RWPE2 (cell line): ENCODE results near the gene KREMEN2.

Source experiments
- ATAC-seq: fragments of 200-7000 bp; cut with Tn5 transposase; 3 replicates; pipeline ENCODE4 v1.9.1; 2021; ENCODE audit warnings: low read depth
- DNase-seq: peaks from one replicate; pipeline ENCODE4 v3.0.0-alpha.2; 2020; ENCODE audit warnings: low spot score
- H3K27ac ChIP-seq: fragments of 450-650 bp; 2 replicates; pipeline ENCODE4 v1.5.1; 2017; ENCODE audit warnings: mild to moderate bottlenecking; ENCODE audit not compliant: poor library complexity, severe bottlenecking
- H3K27me3 ChIP-seq: fragments of 250-450 bp; sonication (Bioruptor Pico); 2 replicates; pipeline ENCODE4 v1.5.1; 2021; ENCODE audit warnings: mild to moderate bottlenecking, moderate library complexity; ENCODE audit not compliant: insufficient read depth, poor library complexity, severe bottlenecking
- H3K36me3 ChIP-seq: fragments of 250-450 bp; sonication (Bioruptor Pico); 2 replicates; pipeline ENCODE4 v1.5.1; 2020; ENCODE audit warnings: low read depth, mild to moderate bottlenecking, moderate library complexity
- H3K4me1 ChIP-seq: fragments of 250-450 bp; sonication (Bioruptor Pico); 2 replicates; pipeline ENCODE4 v1.5.1; 2021; ENCODE audit warnings: mild to moderate bottlenecking, moderate library complexity; ENCODE audit not compliant: insufficient read depth, poor library complexity, severe bottlenecking
- H3K4me3 ChIP-seq: fragments of 250-450 bp; sonication (Bioruptor Pico); 2 replicates; pipeline ENCODE4 v1.5.1; 2021; ENCODE audit warnings: mild to moderate bottlenecking, moderate library complexity; ENCODE audit not compliant: severe bottlenecking
- H3K9me3 ChIP-seq: fragments of 250-450 bp; sonication (Bioruptor Pico); 2 replicates; pipeline ENCODE4 v1.5.1; 2021; ENCODE audit warnings: mild to moderate bottlenecking, moderate library complexity; ENCODE audit not compliant: severe bottlenecking
- CTCF ChIP-seq: fragments of 450-650 bp; IDR thresholded peaks from one replicate; pipeline ENCODE4 v1.5.1; 2017; ENCODE audit warnings: mild to moderate bottlenecking, moderate library complexity; ENCODE audit not compliant: poor library complexity, severe bottlenecking

Gene KREMEN2

DNA sequence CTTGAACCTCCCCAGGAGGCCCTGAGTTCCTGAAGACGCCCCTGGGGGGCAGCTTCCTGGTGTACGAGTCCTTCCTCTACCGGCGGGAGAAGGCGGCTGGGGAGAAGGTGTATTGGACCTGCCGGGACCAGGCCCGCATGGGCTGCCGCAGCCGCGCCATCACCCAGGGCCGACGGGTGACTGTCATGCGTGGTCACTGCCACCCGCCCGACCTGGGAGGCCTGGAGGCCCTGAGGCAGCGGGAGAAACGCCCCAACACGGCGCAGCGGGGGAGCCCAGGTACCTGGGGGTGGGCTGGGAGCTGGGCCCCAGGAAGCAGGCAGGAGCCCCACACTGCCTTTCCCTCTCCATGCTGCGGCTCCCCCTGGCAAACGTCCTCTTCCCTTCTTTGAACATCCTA lies 30.4 kb upstream of the KREMEN2 start:
- H3K9me3 ChIP-seq = no peaks in the 10 kb centered on the region
- no peaks in the 10 kb centered on the region for H3K4me1 ChIP-seq
- TF ChIP-seq CTCF = no peak
- H3K4me3 ChIP-seq = no peak overlapping the region
- DNase-seq (no peak), ATAC-seq (no peak)
- H3K36me3 ChIP-seq = peaks cover 35% of the 10 kb centered on the region
- no peak overlapping the region for H3K27ac ChIP-seq
- no peaks in the 10 kb centered on the region for H3K27me3 ChIP-seq

GRCh38 chr16:2934450-2934849 lies 29.6 kb upstream of the KREMEN2 start:
- no peak overlapping the region for H3K27ac ChIP-seq
- ATAC-seq (no peak), DNase-seq (no peak)

GRCh38 chr16:2936436-2937011 lies 27.6 kb upstream of the KREMEN2 start:
- ATAC-seq (no peak), DNase-seq (no peak)
- no peak overlapping the region for H3K27ac ChIP-seq
- no peaks in the 10 kb centered on the region for H3K4me1 ChIP-seq
- peaks cover 44% of the 10 kb centered on the region for H3K36me3 ChIP-seq
- H3K27me3 ChIP-seq = no peaks in the 10 kb centered on the region
- no peaks in the 10 kb centered on the region for H3K9me3 ChIP-seq
- no peak overlapping the region for H3K4me3 ChIP-seq
- TF ChIP-seq CTCF = no peak

More at GRCh38 chr16:2934450-2934849, 29.6 kb upstream of the KREMEN2 start:
- no peak for TF ChIP-seq CTCF
- Histone ChIP-seq H3K27me3 (no peaks in the 10 kb centered on the region), H3K4me1 (no peaks in the 10 kb centered on the region), H3K9me3 (no peaks in the 10 kb centered on the region), H3K36me3 (peaks cover 42% of the 10 kb centered on the region), H3K4me3 (no peak overlapping the region)

DNA sequence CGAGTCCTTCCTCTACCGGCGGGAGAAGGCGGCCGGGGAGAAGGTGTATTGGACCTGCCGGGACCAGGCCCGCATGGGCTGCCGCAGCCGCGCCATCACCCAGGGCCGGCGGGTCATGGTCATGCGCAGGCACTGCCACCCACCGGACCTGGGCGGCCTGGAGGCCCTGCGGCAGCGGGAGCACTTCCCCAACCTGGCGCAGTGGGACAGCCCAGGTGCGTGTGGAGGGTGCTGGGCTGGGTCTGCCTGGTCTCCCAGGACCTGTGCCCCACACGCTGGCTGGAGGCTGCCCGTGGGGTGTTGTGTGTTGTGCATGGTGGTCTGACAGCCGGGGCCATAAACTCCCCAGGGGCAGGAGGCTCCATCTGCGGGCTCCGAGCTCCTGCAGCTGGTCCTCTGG lies 26.9 kb upstream of the KREMEN2 start:
- no peak overlapping the region for H3K4me3 ChIP-seq
- DNase-seq = no peak
- H3K36me3 ChIP-seq = peaks cover 43% of the 10 kb centered on the region
- no peak for TF ChIP-seq CTCF
- H3K9me3 ChIP-seq = no peaks in the 10 kb centered on the region
- no peak overlapping the region for H3K27ac ChIP-seq
- no peaks in the 10 kb centered on the region for H3K27me3 ChIP-seq
- ATAC-seq = no peak
- no peaks in the 10 kb centered on the region for H3K4me1 ChIP-seq

DNA sequence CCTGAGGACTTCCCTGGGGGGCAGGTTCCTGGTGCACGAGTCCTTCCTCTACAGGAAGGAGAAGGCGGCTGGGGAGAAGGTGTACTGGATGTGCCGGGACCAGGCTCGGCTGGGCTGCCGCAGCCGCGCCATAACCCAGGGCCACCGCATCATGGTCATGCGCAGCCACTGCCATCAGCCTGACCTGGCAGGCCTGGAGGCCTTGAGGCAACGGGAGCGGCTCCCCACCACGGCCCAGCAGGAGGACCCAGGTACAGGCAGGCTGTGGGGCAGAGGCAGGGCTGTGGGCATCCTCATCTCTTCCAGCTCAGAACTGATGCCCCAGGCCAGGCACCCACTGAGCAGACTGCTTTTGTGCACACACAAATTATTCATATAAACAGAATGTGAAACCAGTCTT lies 25.9 kb upstream of the KREMEN2 start:
- Histone ChIP-seq H3K36me3 (peaks cover 45% of the 10 kb centered on the region), H3K4me1 (no peaks in the 10 kb centered on the region)

More for the DNA sequence above, 25.9 kb upstream of the KREMEN2 start:
- no peaks in the 10 kb centered on the region for H3K27me3 ChIP-seq
- H3K9me3 ChIP-seq = no peaks in the 10 kb centered on the region
- H3K27ac ChIP-seq = no peak overlapping the region
- no peak for DNase-seq
- no peak for TF ChIP-seq CTCF
- H3K4me3 ChIP-seq = no peak overlapping the region
- ATAC-seq = no peak
